ENCODE data around the gene SPEG.

SPEG gene

DNA sequence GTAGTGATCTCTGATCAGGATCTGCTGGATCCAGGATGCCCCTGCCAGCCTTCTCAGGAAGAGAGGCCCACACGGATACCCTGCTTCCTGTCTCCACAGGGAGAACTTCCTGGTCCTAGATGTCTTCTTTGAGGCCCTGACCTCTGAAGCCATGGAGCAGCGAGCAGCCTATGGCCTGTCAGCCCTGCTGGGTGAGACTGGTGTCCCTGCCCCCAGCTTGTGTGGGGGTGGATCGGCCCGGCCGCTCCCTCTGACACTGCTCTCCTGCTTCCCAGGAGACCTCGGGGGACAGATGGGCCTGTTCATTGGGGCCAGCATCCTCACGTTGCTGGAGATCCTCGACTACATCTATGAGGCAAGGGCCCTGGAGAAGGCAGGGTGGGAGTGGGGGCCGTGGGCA lies 102.3 kb downstream of the SPEG start:
- DNase-seq = no peak

DNA sequence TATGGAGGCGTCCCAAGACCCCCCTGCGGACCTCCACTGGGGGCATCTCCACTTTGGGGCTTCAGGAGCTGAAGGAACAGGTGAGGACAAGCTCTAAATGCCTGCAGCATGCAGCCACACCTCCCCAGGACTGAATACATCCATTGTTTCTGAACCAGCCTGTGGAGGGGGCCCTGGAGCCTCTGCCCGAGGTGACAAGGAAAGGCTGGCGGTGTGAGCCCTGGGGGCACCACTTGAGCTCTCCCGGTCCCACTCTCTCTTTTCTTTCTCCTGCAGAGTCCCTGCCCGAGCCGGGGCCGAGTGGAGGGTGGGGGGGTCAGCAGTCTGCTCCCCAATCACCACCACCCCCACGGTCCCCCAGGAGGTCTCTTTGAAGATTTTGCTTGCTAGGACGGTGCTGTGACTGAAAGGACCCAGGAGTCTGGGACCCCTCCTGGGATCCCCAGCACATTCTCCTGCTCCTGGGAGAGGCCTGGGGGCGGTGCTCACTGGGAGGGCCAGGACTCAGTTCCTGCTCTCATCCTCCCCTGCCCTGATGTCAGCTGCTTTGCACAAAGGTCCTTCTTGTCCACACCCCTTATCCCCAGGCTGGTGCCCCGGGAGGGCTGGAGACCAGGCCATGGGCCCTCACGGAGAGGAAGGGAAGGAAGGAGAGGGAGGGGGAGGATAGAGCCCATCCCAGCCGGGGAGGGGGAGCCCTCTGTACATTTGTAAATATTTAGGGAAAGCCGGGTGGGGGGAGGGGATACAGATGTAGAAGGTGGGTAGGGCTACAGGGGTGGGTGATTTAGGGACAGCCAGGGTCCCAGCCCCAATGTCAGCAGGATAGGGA lies 103.2 kb downstream of the SPEG start:
- DNase-seq = no peak

DNA sequence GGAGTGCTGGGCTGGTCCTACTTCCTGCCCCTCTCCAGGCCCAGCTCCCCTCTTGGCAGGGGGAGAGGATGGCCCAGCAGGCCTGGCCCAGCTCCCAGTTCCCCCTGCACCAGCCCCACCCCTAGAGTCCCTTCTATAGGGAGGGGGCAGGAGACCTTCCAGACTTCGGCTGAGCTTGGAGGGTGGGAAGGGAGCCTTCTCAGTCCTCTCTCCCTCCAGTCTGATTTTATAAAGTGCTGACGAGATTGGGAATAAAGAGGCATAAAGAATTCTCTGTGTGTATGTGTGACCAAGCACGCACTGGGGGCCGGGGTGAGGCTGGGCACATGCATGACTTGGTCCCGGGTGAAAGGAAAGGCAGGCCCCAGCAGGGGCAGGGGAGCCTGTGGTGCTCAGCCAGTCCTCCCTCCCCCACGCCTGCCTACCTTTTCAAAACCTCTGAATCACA lies 103.9 kb downstream of the SPEG start:
- no peak for DNase-seq

DNA sequence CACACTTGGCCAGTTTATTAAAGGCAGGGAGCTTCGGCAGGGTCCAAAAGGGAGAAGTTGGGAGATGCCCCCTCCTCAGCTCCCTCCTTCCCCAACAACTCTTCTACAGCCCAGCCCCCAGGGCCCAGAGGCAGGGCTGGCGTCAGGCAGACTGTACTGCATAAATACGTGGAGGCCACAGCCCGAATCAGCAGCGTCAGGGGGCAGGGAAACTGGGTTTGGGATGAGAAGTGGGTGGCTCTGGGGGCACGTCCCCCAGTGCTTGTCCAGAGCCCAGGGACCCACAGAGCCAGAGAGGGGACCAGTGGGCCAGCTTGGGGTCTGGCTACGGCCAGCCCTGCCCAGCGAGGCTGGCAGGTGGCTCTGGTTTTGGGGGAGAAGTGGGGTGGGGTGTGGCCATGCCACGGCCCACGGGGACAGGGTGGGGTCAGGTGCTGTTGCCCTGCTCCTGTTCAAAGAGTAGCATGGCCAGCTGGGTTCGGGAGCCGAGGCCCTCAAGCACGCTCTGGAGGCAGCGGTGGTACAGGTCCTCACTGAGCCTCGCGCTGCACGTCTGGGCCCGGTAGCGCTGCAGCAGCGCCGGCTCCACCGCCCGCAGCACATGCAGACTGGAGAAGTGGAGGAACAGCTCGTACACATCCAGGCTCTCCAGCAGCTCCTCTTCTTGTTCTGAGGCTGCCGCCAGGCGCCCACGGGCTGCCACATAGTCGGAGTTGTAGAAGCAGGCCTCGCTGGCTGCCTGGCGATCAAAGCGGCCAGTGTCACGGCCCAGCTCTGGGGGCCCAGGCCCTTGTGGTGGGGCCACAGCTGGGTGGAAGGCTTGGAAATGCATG lies 104.5 kb downstream of the SPEG start:
- DNase-seq = no peak

DNA sequence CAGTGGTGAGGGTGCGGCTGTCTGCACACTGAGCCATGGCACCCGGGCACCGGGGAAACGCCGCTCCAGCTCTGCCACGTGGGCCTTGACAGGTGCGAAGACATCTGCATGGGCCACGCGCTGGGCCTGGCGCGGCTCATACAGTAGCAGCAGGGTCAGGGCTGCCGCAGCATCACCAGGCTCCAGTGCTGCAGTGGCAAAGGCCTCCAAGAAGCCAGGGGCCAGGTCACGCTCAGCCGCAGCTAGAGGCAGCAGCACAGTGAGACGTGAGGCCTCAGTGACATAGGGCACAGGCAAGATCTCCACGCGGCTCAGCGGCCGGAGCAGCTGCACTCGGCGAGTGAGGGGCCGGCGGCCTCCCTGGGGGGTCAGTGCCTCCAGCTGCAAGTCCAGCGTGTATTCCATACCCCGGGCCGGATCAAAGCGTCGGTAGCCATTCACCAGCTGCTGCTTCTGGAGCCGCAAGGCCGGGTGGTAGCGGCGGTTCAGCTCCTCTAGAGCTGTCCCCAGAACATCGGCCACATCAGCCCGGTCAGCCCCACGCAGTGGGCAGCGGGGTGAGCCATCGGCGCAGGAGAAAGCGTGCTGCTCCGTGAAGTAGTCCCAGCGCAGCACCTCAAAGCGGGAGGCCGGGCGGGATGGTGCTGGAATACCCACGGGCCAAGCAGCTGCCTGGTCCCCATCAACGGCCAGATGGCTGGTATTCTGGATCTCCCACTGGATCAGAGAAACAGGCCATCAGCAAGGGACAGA lies 105.5 kb downstream of the SPEG start:
- no peak for DNase-seq

GRCh38 chr2:219540784-219541504 lies 106.3 kb downstream of the SPEG start:
- no peak for DNase-seq

DNA sequence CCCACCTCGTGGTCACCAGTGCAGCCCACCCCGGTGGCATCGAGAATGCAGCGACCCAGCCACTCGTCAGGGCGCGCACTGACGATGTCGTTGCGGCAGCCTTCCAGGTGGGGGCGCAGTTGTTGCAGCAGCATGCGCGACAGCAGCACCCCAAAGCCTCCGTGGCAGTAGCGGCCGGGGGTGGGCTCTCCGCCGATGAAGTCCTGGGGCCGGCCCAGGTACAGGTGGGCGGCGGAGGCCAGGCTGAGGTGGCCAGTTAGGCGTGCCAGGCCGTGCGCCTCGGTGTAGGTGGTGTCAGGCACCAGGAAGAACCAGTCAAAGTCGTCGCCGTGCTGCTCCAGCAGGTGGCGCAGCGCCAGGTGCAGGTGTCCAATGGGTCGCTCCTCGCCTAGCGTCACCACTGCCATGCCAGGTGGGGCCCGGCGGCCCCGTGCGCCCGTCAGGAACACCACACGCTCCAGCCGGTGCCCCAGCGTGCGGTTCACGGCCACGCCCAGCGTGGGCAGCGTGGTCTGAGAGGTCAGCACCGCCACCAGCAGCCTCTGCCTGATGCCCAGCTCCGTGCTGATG lies 107.1 kb downstream of the SPEG start:
- DNase-seq = peak; percentile 46

GRCh38 chr2:219542931-219543595 lies 108.4 kb downstream of the SPEG start:
- peak; percentile 48 for DNase-seq

GRCh38 chr2:219543596-219544358 lies 109.1 kb downstream of the SPEG start, which contains the start of the genes CHPF and TMEM198:
CHPF (minus strand) TSS chr2:219543809; CDS start chr2:219543538, 271 bp downstream.
TMEM198 (plus strand) TSS chr2:219544028; CDS start chr2:219544728, 700 bp downstream.
- DNase-seq = peak; percentile 96

DNA sequence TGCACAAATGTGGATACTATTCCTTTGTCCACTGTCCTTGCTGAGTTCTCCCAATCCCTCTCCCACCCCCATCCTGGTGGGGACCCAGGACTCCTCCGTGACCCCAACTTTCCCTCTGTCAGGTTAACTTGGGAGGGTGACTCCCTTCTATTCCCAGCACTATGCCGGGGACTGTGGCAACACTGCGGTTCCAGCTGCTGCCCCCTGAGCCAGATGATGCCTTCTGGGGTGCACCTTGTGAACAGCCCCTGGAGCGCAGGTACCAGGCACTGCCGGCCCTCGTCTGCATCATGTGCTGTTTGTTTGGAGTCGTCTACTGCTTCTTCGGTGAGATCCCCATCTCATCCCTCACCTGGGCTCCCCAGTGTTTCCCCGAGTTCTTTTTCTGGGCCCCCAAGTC lies 109.9 kb downstream of the SPEG start:
- no peak for DNase-seq

- DNase-seq = no peak
Observed at GRCh38 chr2:219545295-219545942, 110.8 kb downstream of the SPEG start.

DNA sequence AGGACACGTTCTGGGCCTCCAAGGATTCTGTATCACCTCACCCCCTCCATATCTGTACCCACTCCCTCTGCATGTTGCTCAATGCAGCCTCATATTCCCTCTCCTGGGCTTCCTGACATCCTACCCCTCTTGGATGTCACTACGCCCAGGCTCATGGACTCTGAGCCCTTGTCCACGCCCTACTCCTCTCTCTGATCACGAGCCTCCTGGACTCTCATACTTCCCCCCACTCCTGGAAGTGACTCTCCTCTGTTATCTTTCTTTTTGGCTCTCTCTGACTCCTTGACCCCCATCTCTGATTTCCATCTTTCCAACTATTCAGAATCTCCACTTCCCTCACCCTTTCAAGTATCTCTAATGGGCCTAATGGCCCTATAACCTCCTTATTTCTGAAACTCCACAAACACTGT lies 111.3 kb downstream of the SPEG start:
- DNase-seq = no peak

GRCh38 chr2:219547621-219548020 lies 113.0 kb downstream of the SPEG start:
- DNase-seq = no peak
